GM18907 (cell line): ENCODE data around the gene FBXO22.
"Not testable (repeated sequence)": the region's sequence is repeated elsewhere in the genome, so short reads cannot be mapped to it uniquely, and the experiment has no call there.

Source experiments
- ATAC-seq: cut with Tn5 transposase; IDR thresholded peaks from one replicate; pipeline ENCODE4 v1.9.1; 2021; ENCODE audit warnings: mild to moderate bottlenecking, moderate library complexity; ENCODE audit not compliant: unreplicated experiment

The FBXO22 gene

GRCh38 chr15:75966073-75966472 lies 62.4 kb downstream of the FBXO22 start:
- ATAC-seq: no peak

- not testable (repeated sequence) for ATAC-seq
Observed at GRCh38 chr15:75976766-75977165, 73.1 kb downstream of the FBXO22 start.

DNA sequence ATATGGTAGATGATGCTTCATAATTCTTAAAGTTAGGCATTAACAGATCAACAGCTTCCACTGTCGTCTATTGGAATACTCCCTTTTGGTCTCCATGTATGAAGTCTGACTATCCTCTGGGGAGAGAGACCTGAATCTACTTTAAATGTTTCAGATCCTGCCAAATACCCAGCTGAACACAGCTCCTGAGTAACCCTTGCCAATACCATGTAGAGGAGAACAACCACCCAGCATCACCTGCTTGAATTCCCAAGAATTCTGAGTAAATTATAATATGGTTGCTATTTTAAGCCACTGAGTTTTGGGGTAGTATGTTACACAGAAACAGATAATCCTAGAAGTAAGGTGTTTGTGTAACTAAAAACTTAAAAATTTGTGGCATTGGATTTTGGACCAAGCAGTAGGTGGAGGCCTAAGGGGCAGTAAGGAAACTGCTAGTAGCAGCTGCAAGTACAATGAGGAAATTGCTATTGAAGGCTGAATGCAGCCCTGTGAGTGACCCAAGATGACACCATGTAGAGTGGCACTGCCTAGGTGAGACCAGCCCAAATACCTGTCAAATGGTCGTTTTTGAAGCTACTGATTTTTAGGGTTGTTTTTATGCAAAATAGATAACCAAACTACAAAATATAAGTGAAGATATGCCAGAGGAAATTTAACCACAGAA lies 77.6 kb downstream of the FBXO22 start:
- ATAC-seq: no peak

DNA sequence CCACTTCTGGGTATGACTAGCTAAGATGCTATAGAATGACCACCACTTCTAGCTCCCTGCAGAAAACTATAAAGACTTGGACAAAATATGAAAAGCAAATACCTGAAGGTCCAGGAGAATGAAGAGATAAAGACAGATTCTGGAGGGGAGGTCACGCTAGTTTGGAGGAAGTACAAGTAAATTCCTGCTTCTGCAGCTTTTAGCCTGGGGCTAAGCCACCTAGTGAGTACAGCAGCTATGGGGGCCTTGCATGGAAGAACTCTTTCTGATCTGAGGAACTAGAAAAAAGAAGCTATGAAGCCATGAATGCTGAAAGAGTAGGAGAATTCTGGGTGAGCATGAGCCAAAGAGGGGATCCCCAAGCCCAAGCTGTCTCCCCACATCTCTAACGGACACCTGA lies 78.8 kb downstream of the FBXO22 start:
- no peak for ATAC-seq

DNA sequence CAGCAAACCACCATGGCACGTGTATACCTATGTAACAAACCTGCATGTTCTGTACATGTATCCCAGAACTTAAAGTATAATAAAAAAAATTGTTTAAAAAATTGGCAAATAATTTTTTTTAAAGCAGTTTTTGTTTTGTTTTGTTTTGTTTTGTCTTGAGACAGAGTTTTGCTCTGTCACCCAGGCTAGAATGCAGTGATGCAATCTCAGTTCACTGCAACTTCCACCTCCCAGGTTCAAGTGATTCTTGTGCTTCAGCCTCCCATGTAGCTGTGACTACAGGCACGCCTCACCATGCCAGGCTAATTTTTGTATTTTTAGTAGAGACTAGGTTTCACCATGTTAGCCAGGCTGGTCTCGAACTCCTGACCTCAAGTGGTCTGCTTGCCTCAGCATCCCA lies 81.0 kb downstream of the FBXO22 start:
- not testable (repeated sequence) for ATAC-seq

DNA sequence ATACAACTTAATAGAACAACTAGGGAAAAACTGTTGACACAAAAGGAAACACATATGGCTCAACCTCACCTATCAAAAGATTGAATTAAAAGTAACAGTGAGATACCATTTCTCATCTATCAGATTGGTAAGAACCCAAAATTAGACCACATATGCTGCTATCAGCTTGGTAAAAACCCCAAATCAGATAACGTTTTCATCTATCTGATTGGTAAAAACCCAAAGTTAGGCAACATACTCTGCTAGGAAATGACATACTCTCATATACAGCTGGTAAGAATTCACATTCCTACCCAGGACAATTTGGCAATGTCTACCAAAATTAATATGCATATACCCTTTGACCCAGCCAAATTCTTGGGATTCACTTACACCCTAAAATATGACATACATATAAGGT lies 82.3 kb downstream of the FBXO22 start:
- no peak for ATAC-seq

DNA sequence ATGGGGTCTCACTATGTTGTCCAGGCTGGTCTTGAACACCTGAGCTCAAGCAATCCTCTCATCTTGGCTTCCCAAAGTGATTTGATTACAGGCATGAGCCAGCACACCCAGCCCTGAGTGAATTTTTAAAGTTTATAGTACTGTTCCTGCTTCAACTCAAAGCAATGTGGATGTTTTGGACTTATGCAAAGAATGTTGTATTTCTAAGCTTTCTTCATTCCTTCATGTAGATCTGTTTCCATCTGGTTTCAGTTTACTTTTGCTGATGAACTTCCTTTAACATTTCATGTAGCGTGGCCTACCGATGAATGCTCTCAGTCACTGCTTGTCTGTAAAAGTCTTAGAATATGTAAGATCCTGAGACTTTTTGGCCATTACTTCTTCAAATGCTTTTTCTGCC lies 85.4 kb downstream of the FBXO22 start:
- no peak for ATAC-seq

DNA sequence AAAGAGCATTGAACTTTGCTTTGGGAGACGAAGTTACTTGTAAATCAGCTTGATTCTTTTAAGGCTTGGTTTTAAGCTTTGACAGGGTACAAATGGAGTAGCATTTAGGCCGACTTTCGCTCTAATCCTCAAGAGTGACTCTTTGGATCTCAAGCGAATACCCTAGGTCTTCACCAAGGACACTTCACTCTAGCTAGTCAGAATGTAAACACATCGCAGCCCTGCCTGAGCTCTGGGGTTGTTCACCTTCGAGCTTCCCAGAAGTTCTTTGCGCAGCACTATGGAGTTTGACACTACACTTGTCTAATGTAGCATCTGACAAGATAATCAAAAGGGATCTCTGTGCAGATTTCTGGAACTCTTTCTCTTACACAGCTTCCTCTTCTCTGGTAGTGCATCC lies 86.2 kb downstream of the FBXO22 start:
- ATAC-seq: no peak
